Sigmoid colon (tissue), 7 donors: ENCODE measurements around the gene ISX. TPM values are rescaled to one million over a fixed set of nuclear protein-coding genes. Genes with fewer than 3 reads are reported as not detected.

Source experiments
- DNase-seq: peaks from one replicate; pipeline ENCODE4 v3.0.0-alpha.2; 2019
- H3K27ac ChIP-seq, 4 donors: fragments of 200-600 bp; sonication (generic); one replicate each; pipeline ENCODE4 v1.5.1; 2016 to 2019; ENCODE audit warnings: mild to moderate bottlenecking in 1 of 4
- H3K27me3 ChIP-seq, 3 donors: fragments of 200-600 bp; sonication (generic); one replicate each; pipeline ENCODE4 v1.5.1; 2019; ENCODE audit warnings: mild to moderate bottlenecking in 1 of 3
- H3K36me3 ChIP-seq, 4 donors: fragments of 200-600 bp; sonication (generic); one replicate each; pipeline ENCODE4 v1.5.1; 2016 to 2019
- H3K4me1 ChIP-seq, 4 donors: fragments of 200-600 bp; sonication (generic); one replicate each; pipeline ENCODE4 v1.5.1; 2017 to 2019
- H3K4me3 ChIP-seq, 4 donors: fragments of 200-600 bp; sonication (generic); one replicate each; pipeline ENCODE4 v1.5.1; 2017 to 2019; ENCODE audit warnings: mild to moderate bottlenecking in 2 of 4, moderate library complexity in 1 of 4
- H3K9me3 ChIP-seq, 4 donors: fragments of 200-600 bp in 3 of 4; sonication (generic) in 3 of 4; one replicate each; pipeline versions ENCODE4 v1.5.1 to v1.6.1; 2013 to 2019
- CTCF ChIP-seq, 4 experiments: fragments of 450-650 bp in 3 of 4; fragments of 200-600 bp in 1 of 4; IDR thresholded peaks; one replicate each; pipeline ENCODE4 v1.5.1; 2016 to 2019; ENCODE audit warnings: antibody characterized with exemption in 4 of 4, mild to moderate bottlenecking in 3 of 4, moderate library complexity in 2 of 4
- EP300 ChIP-seq, 4 donors: sonication (generic); formaldehyde crosslinking; IDR thresholded peaks; one replicate each; pipeline ENCODE4 v1.6.1; 2017; ENCODE audit warnings: antibody characterized with exemption in 4 of 4
- POLR2A ChIP-seq, 2 donors: fragments of 450-650 bp; IDR thresholded peaks; one replicate each; pipeline ENCODE4 v1.6.1; 2016; ENCODE audit warnings: antibody characterized with exemption in 2 of 2, mild to moderate bottlenecking in 2 of 2, moderate library complexity in 2 of 2
- POLR2AphosphoS5 ChIP-seq, 4 donors: sonication (generic); formaldehyde crosslinking; IDR thresholded peaks; one replicate each; pipeline ENCODE4 v1.6.1; 2017; ENCODE audit warnings: antibody characterized with exemption in 4 of 4
- WGBS, 2 donors: extraction: QIAGEN DNeasy Blood & Tissue Kit; methylation state at CpG; one replicate each; pipeline ENCODE4 v1.1.7; 2013; 5-methylcytosine and 5-hydroxymethylcytosine counted together
- intact Hi-C: fragments of 100-400 bp; cut with DNase I; formaldehyde crosslinking; loops from one replicate; pipeline ENCODE4 v1.15.1; 2023
- polyA plus RNA-seq, 3 donors: library from polyadenylated mRNA; stranded (reverse); fragments of 200-250 nt; gene quantifications; one replicate each; pipeline ENCODE4 v1.2.3, GENCODE V29; 2013
- total RNA-seq, 4 donors: library from RNA; depleted of rRNA; stranded (reverse); fragments of >200 nt; gene quantifications; one replicate each; pipeline ENCODE4 v1.1.0, GENCODE V29; 2016
- donor health status: healthy with polysubstance abuse.
- donor health status: Bipolar disorder and iron deficiency.
- donor health status: healthy.

ISX gene
- total RNA-seq (under 1 TPM in 1 of 4 donors, not detected in 3; 0.83 TPM), polyA plus RNA-seq (10 to 100 TPM; 36.0 to 73.8 (median 46.8) TPM)

- DNase-seq, result no peak
- no peak for TF ChIP-seq POLR2AphosphoS5 (IDR thresholded peaks at IDR 0.05)
- no peak for TF ChIP-seq EP300 (IDR thresholded peaks at IDR 0.05)
- TF ChIP-seq POLR2A (IDR thresholded peaks at IDR 0.05), result no peak
- Histone ChIP-seq H3K4me1 (no peaks in the 10 kb centered on the region), H3K4me3 (peak within 1 kb of the TSS in 1 of 4 donors; percentile 7), H3K27ac (peak within 1 kb of the TSS in 1 of 4 donors; percentile 5), H3K36me3 (no peaks in the 10 kb centered on the region), H3K27me3 (no peaks in the 10 kb centered on the region), H3K9me3 (no peaks in the 10 kb centered on the region)
- intact Hi-C loops, result no loop called here
- 6 to 61% methylated on average over 1 of the region's 1 CpG for WGBS, 2 donors
These were observed at the start of gene ISX for GRCh38 chr22:35065796-35066218. Gene ISX, plus strand, starts transcription at chr22:35066158. Its CDS starts 930 bp downstream, at chr22:35067088.

GRCh38 chr22:35016909-35017308 is 49.0 kb upstream of the ISX start:
- no peaks in the 10 kb centered on the region for H3K4me1 ChIP-seq
- H3K27me3 ChIP-seq, result no peaks in the 10 kb centered on the region
- no peaks in the 10 kb centered on the region for H3K9me3 ChIP-seq
- intact Hi-C loops, result no loop called here
- no peak for DNase-seq
- no peak for TF ChIP-seq EP300 (IDR thresholded peaks at IDR 0.05)
- no peak for TF ChIP-seq CTCF (IDR thresholded peaks at IDR 0.05)
- H3K27ac ChIP-seq, result no peak overlapping the region
- no peaks in the 10 kb centered on the region for H3K36me3 ChIP-seq
- 84 to 90% methylated on average over 6 of the region's 6 CpGs for WGBS, 2 donors
- no peak overlapping the region for H3K4me3 ChIP-seq

GRCh38 chr22:35018995-35019394 is 47.0 kb upstream of the ISX start:
- intact Hi-C loops, result no loop called here
- WGBS, 2 donors, result 72 to 78% methylated on average over 2 of the region's 2 CpGs
- Histone ChIP-seq H3K4me1 (no peaks in the 10 kb centered on the region), H3K27ac (no peak overlapping the region), H3K9me3 (no peaks in the 10 kb centered on the region), H3K27me3 (peaks cover 0 to 7% (median 5%) of the 10 kb centered on the region in 3 donors), H3K4me3 (no peak overlapping the region), H3K36me3 (no peaks in the 10 kb centered on the region)
- TF ChIP-seq POLR2A (IDR thresholded peaks at IDR 0.05) (no peak), POLR2AphosphoS5 (IDR thresholded peaks at IDR 0.05) (no peak), EP300 (IDR thresholded peaks at IDR 0.05) (no peak), CTCF (IDR thresholded peaks at IDR 0.05) (no peak)
- no peak for DNase-seq

GRCh38 chr22:35020517-35020916 is 45.4 kb upstream of the ISX start:
- Histone ChIP-seq H3K27ac (no peak overlapping the region), H3K36me3 (no peaks in the 10 kb centered on the region), H3K9me3 (no peaks in the 10 kb centered on the region), H3K27me3 (peaks cover 0 to 18% (median 10%) of the 10 kb centered on the region in 3 donors), H3K4me1 (no peaks in the 10 kb centered on the region), H3K4me3 (no peak overlapping the region)
- no peak for TF ChIP-seq EP300 (IDR thresholded peaks at IDR 0.05)
- no peak for TF ChIP-seq CTCF (IDR thresholded peaks at IDR 0.05)
- TF ChIP-seq POLR2AphosphoS5 (IDR thresholded peaks at IDR 0.05), result no peak
- TF ChIP-seq POLR2A (IDR thresholded peaks at IDR 0.05), result no peak
- no peak for DNase-seq
- intact Hi-C loops, result loop anchor here (10.0 kb wide), 1 partner anchor 1716 kb away; no protein-coding TSS in a partner anchor
- 65 to 87% methylated on average over 2 of the region's 2 CpGs for WGBS, 2 donors

- 18 to 60% methylated on average over 7 of the region's 7 CpGs for WGBS, 2 donors
- intact Hi-C loops, result loop anchor here (10.0 kb wide), 1 partner anchor 1716 kb away; no protein-coding TSS in a partner anchor
- Histone ChIP-seq H3K36me3 (no peaks in the 10 kb centered on the region), H3K9me3 (no peaks in the 10 kb centered on the region), H3K27me3 (peaks cover 0 to 18% (median 10%) of the 10 kb centered on the region in 3 donors), H3K4me1 (no peaks in the 10 kb centered on the region), H3K27ac (no peak overlapping the region), H3K4me3 (no peak overlapping the region)
- no peak for DNase-seq
- TF ChIP-seq EP300 (IDR thresholded peaks at IDR 0.05) (no peak), CTCF (IDR thresholded peaks at IDR 0.05) (no peak), POLR2AphosphoS5 (IDR thresholded peaks at IDR 0.05) (no peak), POLR2A (IDR thresholded peaks at IDR 0.05) (no peak)
These were observed 44.8 kb upstream of the ISX start for GRCh38 chr22:35021161-35021560.
